Hematopoietic multipotent progenitor cell treated with erythropoietin and hydrocortisone succinate and interleukin-3 and kit ligand, for 8 days (in vitro differentiated cells): ENCODE data around the gene CPSF6.
"Not testable (repeated sequence)": the region's sequence is repeated elsewhere in the genome, so short reads cannot be mapped to it uniquely, and the experiment has no call there.

Experiments used
- DNase-seq: peaks from one replicate; pipeline ENCODE4 v3.0.0-alpha.2; 2015

The CPSF6 gene, protein sequence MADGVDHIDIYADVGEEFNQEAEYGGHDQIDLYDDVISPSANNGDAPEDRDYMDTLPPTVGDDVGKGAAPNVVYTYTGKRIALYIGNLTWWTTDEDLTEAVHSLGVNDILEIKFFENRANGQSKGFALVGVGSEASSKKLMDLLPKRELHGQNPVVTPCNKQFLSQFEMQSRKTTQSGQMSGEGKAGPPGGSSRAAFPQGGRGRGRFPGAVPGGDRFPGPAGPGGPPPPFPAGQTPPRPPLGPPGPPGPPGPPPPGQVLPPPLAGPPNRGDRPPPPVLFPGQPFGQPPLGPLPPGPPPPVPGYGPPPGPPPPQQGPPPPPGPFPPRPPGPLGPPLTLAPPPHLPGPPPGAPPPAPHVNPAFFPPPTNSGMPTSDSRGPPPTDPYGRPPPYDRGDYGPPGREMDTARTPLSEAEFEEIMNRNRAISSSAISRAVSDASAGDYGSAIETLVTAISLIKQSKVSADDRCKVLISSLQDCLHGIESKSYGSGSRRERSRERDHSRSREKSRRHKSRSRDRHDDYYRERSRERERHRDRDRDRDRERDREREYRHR

DNA sequence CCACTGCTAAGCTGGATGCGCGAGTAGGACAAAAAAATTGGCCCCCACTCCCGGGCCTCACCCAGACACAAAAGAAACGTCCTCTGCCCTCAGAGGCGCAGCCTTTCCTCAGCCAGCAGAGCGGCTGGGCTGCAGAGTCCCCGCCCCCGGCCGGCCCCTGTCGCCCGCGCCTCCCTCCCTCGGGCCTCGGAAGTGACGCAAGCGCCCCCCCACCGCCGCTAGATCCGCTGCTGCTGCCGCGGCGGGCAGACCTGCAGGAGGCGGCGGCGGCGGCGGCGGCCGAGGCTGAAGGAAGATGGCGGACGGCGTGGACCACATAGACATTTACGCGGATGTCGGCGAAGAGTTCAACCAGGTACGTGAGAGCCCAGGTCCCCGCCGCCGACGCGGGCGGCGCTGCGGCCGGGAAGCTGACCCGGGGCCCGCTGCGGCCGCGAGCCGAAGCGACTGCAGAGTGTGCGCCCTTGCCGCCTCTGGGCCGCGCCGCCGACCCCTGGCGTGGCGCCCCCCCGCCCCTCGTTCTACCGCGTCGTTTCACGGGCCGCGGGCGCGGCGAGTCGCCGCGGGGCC, at the start of gene CPSF6:
TSS of gene CPSF6 (plus strand) at position 218 of the 570 bp plus-strand sequence. CDS start at position 296, 78 bp downstream.
- DNase-seq: peak; percentile 92

DNA sequence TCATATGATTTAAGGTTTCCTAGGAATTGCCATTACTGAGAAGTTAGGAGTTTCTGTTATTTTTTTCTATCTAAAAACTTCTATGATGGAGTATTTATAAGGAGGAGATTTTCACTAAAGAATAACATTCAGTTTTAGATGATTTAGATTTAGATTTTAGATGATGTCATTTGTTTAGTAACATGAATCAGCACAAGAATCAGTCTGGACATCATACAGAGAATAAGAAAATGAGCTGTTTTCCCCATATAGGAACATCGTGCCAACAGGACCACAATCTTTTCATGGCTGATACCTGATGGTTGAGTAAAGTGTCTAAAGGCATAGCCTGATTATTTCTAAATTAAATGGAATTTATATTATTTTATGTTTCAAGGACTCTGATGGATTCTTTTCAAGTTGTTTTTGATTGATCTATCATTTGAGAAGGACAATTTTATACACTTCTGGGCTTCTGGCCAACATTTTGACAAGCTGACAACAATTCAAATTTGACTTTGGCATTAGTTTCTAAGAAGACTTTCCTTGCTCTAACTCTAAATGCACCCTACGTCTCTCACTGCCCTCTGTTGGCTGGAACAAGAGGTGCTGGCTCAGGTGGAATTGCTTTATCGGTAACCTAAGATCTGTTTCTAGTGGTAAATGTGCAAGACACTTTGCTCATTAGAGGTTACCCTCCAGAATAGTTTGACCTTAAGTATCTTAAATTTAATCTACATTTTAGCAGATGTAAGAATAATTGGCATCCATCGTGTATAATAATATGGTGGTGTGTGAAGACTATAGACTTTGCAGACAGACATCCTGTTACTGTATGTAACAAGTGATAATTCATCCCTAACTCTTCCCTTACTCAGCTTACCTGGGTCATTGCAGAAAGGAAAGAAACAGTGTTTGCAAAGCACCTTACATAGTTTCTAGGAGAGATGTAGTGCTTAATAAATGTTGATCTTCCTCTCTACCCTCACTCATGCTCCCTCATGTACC, 42.8 kb upstream of the CPSF6 start:
- peak; percentile 21 for DNase-seq

DNA sequence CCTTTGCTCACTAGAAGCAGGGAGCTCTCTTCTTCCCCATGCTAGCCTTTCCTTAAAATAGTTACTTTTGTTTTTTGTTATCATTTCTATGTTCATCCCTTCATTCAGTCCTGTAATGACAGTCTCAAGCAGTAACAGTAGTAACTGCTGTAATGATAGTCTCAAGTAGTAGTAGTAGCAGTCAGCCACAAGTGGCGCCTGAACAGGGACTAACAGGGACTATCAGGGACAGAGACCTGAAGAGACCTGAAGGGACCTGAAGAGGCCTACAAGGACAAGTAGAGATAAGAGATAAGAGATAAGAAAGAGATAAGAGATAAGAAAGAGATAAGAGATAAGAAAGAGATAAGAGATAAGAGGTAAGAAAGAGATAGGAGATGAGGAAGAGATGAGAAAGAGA, 39.4 kb upstream of the CPSF6 start:
- not testable (repeated sequence) for DNase-seq

DNA sequence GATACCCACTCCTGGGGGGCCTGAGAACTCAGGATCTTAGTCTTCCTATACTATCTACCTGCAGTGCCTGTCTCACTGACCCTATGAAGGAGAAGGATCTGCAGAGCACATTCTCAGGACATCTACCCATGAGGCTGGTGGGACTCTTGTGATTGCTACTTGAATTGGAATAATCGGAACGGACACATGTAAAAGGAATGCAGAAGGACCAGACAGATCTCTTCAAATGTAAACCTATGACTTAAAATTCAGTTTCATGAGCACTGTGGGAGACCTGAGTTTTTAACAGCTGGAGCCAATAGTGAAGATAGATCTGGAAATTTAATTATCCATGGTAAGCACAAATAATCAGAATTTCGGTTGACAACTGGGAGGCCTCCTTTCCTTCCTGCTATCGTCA, 35.2 kb upstream of the CPSF6 start:
- DNase-seq: no peak

DNA sequence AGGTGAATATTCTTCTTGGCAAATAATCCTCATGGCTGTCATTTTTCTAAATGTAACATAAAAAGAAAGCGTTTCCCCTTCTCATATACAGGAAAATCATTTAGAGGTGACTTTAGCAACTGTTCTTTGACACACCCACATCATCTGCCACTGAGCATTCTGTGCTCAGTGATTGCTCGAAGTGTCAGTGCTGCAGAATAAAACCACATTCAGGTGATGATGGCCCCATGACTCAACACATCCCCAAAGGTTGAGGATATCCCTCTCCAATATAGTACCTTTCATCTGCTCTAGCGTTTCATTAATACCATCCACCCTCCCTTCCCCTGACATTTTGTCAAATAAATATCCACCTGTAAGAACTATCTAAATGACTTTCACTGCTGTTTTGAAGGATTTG, 28.7 kb upstream of the CPSF6 start:
- DNase-seq: no peak

DNA sequence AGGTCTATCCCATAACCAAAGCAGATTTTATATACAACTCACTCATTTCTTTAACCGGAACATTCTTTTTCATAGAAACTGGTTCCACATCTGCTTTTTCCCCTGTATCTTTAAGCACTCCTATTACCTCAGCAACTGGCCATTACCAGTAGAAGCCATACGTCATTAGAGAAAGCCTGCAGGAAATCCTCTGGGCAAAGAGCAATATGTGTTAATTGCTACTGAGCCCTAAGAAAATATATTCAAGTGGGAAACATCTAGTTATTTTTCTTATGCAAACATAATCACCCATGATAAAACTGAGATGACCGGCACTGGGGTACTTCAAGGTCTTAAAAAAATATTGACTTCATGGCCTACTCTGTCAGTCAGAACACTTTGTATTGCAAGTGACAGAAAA, 28.2 kb upstream of the CPSF6 start:
- DNase-seq: no peak

DNA sequence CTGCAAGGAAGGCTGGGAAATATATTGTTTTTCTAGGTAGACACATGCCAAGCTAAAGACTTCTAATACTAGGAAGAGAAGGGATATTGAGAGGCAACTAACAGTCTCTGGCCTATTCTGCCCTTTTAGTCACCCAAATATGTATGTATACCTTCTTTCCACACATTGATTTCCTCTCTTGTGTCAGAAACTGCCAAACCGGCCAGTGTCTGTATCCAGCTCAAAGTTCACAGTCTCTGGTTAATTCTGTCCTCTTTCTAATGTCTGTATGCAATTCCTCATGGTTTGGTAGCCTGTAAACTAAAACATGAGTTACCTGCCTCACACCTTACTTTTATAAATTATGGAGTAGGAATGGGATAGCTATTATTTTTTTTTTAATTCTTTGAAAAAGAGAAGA, 25.2 kb upstream of the CPSF6 start:
- DNase-seq: no peak

DNA sequence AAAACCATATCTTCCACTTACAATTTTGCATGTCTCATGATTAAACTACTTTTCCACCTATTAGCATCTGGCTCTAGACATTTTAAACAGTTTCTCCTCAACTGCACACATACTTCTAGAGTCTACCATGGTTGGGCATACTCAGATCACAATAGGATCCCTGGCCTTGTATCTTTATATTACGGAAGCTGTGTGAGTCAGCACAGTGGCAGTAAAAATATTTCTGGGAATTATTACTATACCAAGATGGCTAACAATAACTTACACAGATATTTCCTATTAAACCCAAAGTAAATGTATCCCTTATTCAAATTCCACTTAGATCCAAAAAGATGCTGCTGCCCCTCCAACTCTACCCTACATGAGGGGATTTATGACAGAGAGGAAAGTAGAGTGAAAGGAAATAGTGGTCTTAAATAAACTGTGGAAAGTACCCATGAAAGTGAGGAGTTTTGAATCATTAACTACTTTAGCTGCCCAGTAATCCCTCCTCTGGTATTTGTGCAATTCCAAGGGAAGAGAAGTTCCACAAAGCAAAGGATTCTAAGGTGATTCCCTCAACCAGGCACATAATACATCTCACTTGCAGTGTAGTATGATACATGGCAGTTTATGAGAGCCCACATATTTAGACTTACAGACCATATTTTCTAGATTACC, 14.0 kb upstream of the CPSF6 start:
- no peak for DNase-seq

DNA sequence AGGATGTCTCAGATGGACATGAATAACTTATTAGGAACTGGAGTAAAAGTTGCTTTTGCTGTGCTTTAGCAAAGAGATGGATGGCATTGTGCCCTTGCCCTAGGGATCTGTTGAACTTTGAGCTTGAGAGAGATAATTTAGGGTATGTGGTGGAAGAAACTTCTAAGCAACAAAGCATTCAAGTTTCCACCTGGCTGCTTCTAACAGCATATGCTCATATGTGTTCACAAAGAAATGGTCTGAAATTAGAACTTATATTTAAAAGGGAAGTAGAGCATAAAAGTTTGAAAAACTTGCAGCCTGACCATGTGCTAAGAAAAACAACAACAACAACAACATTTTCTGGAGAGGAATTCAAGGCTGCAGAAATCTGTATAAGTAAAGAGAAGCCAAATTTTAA, 7.9 kb upstream of the CPSF6 start:
- no peak for DNase-seq

DNA sequence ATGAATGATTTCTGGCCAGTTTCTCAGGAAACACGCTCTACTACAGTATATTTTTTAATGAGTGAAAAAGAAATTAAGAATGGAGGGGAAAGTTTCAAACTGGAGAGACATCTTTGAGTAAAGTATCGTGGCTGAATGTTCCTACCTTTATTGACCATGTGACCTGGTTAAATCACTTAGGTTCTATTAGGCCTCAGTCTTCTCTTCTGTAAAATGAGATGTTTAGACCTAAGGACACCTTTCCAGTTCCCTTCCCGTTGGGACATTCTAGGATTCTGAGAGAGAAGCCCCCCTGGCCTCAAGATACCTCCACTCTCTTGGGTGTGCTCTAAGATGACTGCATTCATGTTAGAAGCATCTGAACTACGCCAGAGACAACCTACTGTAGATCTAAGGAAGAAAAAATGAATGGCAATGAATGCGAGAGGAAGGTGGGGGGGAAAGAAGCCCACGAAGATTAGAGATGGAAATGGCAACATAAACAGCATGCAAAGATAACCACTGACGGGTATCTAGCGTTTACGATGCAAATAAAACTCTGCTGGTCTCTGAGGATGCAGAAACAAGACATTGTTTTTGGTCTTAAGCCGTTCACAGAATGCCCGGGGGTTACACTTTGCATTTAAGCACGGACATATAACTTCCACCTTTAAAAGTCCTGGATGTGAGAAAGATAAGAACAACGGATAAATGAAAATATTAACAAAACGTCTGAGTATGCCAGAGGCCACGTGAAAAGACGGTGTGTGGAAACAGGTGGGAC, 599 bp upstream of the CPSF6 start:
- no peak for DNase-seq

DNA sequence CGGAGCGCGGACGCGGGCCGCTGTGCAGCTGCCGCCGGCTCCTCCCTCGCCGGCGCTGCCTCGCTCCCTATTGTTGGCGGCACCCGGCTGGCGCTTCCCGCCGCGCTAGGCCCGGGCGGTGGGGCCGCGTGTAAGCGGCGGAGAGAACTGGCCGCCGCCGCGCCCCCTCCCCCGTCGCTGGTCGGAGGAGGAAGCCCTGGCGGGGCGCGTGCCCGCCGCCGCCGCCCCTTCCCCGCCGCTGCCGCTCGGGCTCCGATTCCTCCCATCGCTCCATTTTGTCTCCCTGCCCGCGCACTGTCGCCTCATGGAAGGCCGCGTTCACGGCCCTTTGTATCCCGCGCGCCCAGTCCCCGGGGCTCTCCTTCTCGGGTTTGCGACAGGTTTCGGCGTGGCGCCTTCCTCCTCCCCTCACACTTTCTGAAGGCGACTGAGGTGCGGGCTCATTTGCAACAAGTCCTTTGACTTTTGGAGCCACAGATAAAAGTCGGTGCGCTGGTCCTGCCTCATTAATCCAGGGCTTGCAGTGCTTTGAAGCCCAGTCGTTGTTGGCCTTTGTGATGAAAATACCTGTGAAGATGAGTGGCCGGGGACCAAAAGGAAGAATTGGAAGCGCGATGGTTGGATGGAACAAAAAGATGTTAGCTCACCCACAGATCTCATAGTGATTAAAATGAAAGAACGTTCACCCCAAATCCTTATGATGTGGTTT, 707 bp downstream of the CPSF6 start:
- DNase-seq: peak; percentile 41

DNA sequence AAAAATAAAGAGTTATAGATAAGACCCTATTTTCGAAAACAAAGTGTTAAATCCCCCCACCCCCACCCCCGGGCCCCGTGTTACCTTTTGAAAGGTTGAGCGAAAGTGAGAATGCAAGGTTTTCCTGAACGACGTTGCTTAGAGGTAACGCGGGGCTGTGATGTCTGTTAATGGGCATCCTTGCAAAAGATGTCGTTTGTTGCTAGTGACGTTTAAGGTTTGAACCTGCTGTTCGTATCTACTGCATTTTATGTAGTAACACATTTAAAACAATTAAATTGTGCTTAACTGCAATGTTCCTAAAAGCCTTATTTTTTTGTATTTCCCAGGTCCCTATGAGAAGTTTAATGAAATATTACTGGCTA, 1.2 kb downstream of the CPSF6 start:
- peak; percentile 34 for DNase-seq

DNA sequence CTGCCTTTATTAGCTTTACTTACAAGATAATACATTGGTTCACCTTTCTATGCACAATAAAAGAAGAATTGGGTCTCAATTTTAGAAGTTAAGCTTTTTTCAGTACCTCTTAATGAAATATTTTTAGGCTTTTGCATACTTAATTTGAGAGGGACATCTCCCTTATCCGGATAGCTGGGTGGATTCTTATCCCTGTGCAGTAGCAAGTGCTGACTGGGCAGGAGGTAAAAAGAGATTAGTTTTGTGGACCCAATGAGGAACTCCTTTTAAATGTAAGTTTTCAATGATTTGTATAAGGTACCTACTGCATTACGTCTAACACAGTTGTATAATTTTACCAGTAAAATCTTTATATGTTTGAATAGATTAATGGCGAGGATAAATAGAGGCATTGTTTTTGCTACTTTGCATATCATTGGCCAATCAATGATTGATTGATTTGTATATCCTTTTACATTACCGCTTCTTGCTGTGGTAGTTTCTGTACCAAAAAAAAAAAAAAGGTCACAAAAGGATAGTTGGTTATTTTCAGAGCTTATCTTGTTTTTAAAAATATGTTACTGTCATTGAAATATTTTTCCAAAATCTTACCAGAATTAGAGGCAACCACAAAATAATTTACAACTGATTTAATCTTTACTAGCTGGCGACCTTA, 2.2 kb downstream of the CPSF6 start:
- peak; percentile 56 for DNase-seq

DNA sequence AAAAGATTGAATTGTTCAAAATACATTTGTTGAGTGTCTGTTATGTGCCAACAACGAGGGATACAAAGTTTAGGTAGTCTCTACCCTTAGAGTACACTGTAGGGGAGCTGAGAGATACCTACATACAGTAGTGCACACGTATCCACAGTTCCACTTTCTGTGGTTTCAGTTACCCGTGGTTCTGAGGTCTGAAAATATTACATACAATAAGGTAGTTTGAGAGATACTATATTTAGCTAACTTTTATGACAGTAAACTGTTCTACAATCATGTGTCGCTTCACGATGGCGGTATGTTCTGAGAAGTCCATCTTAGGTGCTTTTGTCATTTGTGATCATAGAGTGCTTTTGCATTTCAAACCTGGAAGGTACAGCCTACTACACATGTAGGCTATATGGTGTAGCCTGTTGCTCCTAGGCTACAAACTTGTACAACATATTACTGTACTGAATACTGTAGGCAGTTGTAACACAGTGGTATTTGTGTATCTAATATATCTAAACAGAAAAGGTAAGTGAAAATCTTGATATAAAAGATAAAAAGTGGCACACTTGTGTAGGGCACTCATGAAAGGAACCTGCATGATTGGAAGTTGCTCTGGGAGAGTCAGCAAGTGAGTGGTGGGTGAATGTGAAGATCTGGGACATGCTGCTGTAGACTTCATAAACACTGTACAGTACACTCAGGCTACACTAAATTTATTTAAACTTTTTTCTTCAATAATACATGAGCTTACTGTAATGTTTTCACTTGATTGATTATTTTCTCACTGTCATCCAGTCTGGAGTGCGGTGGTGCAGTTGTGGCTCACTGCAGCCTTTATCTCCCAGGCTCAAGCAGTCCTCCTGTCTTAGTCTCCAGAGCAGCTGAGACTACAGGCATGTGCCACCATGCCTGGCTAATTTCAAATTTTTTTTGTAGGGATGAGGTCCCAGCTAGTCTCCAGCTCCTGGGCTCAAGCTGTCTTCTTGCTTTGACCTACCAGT, 4.0 kb downstream of the CPSF6 start:
- peak; percentile 67 for DNase-seq

DNA sequence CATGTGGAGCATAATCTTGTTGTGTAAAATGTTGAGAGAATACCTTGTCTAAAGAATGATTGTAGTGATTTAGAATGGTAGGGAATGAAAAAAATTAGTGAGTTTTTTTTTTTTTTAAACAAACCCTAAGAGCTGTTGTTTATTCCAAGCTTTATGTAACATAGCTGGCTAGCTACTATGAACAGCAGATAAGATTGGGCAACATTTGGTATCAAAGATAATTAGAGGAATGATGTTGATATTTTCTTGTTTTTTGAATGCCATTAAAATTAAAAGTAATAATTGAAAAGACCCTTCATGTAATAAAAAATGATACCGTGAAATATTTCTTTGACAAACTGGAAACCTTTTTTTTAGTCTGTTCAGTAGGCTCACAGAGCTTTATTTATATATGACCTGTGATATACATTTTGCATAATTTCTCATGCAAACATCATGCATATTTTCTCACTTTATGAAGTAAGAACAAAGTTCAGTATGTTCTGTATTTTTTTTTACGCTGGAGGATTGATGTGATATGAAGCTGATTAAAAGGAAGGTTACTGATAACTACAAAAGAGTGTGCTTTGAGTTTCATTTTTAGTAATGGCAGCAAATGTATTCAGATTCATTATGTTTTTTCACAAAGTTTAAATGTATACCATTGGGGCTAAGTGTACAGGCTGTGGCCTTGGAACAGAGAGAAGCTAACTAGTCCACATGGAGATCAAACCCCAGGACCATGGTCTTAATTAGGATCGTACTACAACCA, 8.1 kb downstream of the CPSF6 start:
- DNase-seq: no peak

DNA sequence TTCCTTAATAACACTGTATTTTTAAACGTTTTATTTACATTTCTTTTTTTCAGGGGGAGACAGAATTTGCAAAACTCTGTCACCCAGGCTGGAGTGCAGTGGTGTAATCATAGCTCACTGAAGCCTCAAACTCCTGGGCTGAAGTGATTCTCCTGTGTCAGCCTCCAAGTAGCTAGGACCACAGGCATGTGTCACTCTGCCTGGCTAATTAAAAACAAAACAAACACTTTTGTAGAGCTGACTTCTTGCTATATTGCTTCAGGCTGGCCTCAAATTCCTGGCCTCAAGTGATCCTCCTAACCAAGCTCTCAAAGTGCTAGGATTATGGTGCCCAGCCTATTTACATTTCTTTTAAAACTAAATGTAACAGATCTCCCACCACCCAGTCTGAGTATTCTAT, 12.7 kb downstream of the CPSF6 start:
- DNase-seq: no peak

DNA sequence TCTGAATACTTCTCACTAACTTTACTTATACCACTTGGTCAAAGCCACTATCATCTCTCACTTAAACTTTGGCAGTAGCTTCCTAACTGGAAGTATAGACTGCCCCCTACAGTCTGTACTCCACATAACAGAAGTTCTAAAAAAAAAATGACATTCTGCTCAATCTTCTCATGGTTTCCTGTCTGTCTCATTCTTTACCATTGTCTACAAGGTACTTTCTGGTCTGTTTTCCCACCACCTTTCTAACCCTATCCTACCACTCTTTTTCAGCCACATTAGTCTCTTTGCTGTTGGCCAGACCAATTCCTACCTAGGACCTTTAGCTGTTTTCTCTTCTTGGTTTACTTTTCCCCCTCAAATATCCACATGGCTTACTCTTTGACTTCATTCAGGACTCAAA, 14.7 kb downstream of the CPSF6 start:
- DNase-seq: peak; percentile 79

DNA sequence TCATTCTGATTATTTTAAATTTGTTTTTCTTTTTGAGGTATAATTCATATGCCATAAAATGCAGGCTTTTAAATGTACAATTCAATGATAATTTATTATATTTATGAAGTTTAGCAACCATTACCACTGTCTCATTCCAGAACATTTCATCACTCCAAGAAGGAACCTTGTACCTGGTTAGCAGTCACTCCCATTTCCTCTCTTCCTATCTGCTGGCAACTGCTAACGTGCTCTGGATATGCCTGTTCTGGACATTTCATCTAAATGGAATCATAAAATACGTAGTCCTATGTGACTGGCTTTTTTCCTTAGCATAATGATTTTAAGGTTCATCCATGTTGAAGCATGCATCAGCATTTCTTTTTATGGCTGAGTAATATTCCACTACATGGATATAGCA, 15.5 kb downstream of the CPSF6 start:
- DNase-seq: no peak

DNA sequence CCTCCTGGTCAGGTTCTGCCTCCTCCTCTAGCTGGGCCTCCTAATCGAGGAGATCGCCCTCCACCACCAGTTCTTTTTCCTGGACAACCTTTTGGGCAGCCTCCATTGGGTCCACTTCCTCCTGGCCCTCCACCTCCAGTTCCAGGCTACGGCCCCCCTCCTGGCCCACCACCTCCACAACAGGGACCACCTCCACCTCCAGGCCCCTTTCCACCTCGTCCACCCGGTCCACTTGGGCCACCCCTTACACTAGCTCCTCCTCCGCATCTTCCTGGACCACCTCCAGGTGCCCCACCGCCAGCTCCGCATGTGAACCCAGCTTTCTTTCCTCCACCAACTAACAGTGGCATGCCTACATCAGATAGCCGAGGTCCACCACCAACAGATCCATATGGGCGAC, 19.3 kb downstream of the CPSF6 start:
- DNase-seq: no peak
